HT-29 (cell line): ENCODE measurements around the gene PEX10. TPM values are rescaled to one million over a fixed set of nuclear protein-coding genes. Genes with fewer than 3 reads are reported as not detected.
"Not testable (repeated sequence)": the region's sequence is repeated elsewhere in the genome, so short reads cannot be mapped to it uniquely, and the experiment has no call there.

ENCODE experiments used
- DNase-seq: peaks from one replicate; pipeline ENCODE4 v3.0.0-alpha.2; 2015; ENCODE audit warnings: low spot score
- total RNA-seq: library from RNA; depleted of rRNA; stranded (reverse); fragments of >200 nt; shearing (Covaris generic); gene quantifications from 2 replicates; pipeline ENCODE4 v1.2.3, GENCODE V29; 2014

PEX10 gene
- total RNA-seq, 1 experiment from 2014 or later, result 72.2 TPM

DNA sequence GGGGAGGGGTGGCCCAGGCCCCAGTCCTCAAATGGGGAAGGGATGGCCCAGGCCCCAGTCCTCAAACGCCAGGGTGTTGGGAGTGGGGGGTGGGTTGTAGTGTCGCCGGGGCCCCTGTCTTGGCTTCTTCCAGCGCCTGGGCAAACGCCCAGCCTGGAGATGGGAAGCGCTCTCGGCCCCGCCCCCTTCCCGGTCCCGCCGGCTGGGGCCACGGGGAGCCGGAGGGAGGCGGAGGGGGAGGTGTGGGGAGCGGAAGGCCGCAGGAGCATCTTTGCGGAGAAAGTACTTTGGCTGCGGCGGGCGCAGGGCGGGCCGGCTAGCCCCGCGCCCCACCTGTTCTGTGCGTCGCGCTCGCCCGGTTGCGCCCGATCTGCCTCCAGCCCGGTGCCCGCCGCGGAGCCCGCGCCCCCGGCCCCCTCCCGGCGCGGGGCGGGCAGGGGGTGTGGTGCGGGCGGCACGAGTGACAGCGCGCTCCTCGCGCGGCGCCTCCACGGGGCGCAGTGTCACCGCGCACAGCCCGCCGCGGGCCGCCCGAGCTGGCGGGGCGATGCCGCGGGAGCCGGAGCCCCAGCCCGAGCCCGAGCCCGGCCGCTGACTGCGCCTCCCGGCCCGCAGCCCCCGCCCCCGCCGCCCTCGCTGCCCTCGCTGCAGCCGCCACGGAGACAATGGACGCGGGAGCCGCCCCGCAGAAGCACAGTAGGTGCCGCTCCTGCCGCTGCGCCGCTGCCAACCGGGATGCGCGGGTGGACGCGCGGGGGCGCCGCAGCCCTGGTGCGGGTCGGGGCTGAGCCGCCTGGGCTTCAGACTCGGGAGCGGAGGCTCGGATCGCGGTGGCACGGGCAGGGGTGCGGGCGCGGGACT, 31.1 kb upstream of the PEX10 start:
- DNase-seq, result no peak

DNA sequence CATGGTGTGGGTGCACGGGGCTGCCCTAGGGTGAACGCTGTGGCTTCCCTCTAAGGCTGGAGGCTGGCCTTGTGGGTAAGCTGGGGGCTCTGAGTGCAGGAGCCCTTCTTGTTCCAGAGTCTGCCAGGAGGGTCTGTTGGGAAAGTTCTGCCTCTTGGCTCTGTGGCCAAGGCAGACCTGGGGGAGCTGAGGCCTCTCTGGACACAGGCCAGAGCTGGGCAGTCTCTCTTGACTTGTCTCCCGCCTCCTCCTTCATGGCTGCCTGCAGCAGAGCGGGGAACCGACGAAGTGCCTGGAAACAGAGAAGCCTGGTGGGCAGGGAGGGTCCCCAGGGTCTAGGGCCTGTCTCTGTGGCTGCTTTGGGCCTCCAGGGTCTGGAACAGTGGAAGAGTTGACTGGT, 30.3 kb upstream of the PEX10 start:
- no peak for DNase-seq

DNA sequence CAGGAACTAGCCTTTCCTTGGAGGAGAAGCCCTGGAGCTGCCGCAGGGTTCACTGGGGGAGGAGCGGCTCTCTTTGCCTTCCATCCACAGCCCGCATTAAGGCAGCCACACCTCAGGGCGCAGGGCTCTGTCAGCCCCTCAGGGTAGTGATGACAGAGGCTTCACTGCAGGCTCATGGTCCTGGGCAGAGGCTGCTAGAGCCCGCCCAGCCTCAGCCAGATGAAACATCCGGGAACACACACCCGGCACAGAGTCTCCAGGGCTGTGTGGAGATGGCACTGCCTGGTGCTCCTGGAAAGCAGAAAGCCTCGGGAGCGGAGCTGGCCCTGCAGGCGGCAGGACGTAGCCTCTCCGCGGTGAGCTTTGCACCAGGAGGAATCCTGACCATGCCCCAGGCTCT, 29.4 kb upstream of the PEX10 start:
- DNase-seq, result no peak

DNA sequence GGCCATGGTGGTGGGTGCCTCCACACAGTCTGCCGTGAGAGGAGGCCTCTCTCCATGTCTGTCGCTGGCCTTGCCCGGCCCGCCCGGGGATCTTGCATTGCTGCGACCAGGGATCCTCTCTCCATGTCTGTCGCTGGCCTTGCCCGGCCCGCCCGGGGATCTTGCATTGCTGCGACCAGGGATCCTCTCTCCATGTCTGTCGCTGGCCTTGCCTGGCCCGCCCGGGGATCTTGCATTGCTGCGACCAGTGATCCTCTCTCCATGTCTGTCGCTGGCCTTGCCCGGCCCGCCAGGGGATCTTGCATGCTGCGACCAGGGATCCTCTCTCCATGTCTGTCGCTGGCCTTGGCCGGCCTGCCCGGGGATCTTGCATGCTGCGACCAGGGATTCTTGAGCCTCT, 28.0 kb upstream of the PEX10 start:
- DNase-seq, result not testable (repeated sequence)

DNA sequence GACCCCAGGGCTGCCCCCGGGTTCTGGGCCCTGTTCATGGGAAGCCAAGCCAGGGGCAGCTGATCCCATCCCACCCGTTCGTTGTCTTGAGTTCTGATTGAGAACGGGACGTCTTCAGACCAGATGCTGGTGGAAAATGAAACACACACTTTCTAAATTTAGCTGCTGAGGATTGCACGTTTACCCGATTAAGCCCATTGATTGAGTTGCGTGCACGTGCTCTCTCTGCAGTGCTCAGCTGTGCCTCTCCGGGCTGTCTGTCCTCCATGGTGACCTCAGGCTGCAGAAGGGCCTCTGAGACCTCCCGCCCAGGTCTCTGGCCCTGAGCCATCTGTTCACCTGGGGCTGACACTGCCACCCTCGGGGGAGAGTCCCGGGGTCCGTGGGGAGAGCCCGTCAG, 27.0 kb upstream of the PEX10 start:
- no peak for DNase-seq

DNA sequence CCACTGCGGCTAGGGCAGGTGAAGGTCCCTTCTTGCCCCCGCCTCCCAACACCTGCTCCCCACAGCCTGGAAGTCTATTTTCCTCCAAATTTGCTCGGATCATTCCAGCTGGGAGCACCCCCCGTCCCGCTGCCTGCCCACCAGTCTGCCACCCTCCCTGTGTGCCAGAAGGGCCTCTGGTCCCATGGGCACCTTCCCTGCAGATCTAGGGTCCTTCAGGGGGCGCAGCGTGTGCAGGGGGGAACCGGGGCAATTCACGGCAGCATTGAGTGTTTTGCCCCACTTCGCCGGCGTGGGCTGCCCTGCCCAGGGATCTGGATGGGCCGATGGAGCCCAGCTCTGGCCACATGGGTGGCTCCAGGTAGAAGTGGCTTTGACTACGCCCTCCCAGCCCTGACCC, 26.3 kb upstream of the PEX10 start:
- DNase-seq, result no peak

DNA sequence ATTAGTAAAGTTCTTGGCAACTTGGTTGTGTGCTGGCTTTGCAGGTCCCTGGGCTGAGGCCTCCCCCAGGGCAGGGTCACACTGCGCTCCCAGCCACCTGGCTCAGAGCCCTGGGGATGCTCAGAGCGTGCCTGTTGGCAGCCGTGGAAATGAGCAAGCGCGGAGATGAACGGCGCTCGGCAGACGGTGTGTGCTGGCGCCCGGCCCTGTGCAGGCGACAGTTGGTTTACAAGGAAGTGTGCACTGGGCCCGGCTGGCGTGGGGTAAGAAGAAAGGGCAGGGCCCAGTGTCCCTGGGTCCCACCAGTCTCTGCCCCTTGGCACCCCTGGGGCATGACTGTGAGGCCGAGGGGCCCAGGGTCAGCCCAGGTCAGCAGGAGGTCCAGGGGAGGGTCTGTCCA, 25.7 kb upstream of the PEX10 start:
- DNase-seq, result no peak

DNA sequence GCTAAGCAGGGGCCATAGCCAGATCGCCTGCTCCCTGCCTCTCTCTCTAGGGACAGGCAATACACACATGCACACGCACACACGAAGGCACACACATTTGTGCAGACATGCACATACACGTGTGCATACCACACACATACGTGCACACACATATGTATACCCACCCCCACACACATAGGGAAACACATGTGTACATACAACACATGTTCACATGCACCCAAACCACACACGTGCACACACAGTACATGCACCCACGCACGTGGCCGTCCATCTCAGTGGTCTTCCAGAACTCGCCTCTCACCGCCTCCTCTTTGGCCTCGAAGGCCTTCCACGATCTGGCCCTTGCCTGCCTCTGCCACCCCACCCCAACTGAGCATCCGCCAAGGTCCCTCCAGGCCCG, 25.3 kb upstream of the PEX10 start:
- DNase-seq, result no peak

DNA sequence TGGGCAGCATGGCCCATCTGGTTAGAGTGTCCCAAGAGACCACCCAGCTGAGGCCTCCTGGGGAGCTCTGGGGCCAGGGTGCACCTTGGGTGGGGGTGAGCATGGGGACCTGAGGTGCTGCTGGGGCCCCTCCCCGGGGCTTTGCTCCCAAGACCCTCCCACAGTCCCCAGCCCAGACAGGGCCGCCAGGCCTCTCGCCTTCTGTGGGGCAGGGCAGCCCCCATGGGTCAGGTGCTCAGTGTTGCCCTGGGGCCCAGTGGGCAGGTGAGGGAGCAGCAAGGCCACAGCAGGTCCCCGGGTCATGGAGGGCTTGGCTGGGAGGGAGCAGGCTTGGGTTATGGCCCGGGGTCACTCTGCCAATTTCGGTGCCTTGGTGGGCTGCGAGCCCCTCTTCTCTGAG, 24.5 kb upstream of the PEX10 start:
- DNase-seq, result no peak

DNA sequence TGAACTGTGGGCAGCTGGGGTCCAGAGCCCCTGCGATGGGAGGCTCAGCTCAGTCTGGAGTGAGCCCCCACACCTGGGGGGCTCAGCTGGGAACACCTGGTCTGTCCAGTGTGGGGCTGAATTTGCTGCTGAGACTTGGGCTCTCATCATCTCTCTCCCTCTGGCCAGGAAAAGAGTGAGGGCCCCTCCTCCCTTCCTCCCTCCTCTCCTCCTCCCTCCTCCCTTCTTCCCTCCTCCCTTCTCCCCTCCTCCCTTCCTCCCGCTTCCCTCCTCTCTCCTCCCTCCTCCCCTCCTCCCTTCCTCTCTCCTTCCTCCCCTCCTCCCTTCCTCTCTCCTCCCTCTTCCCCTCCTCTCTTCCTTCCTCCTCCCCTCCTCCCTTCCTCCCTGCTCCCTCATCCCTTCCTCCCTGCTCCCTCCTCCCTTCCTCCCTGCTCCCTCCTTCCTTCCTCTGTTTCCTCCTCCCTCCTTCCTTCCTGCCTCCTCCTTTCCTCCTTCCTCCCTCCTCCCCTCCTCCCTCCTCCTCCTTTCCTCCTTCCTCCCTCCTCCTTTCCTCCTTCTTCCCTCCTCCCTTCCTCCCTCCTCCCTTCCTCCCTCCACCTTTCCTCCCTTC, 23.5 kb upstream of the PEX10 start:
- no peak for DNase-seq

DNA sequence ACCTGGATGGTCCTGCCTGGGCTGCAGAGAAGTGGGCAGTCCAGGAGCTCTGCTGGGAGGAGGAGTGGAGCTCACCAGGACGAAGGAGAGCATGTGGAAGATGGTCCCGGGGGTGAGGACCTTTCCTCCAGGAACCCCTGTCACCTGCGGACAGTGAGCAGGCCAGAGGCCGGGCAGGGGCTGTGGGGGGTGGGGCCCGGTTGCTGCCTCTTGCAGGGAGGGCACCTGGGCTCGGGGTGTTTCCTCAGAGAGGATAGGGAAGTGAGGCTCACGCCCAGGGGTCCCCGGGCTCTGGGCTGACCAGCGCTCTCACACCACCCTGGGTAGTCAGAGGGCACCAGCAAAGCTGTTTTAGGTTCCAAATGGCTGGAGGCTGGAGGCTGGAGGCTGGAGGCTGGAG, 22.7 kb upstream of the PEX10 start:
- DNase-seq, result no peak

DNA sequence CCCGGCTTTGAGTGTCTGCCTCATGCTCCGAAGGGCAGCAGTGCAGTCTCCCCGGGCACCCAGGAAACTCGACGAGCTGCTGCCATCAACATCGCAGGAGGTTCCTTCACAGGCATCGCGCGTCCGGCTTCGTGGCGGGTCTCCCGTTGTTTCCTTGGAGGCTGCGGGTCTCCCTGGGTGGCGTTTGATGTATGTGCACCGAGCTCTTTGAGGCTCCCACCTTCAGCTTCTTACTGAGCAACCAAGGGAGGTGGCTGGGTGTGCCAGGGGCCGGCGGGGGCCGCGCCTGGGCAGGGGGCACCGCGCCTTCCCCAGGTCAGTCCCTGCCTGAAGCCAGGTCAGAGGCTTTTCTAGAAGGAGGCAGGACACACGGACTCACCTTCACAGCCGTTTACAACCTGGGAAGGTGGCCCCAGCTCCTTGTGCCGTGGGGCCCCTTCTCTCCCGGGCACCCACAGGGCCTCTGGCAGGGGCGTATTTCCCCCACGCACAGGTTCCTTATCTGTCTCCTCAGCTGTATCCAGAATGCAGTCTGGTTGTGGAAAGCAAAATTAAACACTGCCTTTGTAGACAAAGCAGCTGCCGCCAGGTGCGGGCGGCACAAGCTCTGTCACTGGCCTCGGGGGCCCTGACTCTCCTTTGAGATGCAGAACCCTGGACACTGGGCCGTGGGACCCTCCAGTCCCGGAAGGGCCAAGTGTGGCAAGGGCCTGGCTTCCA, 21.7 kb upstream of the PEX10 start:
- no peak for DNase-seq

DNA sequence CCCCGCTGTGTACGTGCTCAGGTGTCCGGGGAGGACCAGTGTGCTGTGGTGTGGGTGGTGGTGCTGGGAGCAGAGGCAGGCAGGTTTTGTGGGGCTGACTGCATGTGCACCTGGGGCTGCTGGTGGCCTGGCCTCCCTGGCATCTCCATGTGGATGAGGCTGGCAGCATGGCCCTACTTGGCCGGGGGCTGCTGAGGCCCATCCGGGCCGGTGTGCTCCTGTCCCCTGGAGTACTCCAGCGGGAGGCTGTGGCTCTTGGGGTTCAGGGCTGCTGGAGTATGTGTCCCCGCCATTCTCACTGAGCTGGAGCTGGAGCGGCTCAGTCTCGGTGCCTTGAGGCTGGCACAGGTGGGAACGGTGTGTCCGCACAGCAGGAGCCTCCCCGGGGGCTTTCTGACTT, 20.8 kb upstream of the PEX10 start:
- DNase-seq, result no peak

DNA sequence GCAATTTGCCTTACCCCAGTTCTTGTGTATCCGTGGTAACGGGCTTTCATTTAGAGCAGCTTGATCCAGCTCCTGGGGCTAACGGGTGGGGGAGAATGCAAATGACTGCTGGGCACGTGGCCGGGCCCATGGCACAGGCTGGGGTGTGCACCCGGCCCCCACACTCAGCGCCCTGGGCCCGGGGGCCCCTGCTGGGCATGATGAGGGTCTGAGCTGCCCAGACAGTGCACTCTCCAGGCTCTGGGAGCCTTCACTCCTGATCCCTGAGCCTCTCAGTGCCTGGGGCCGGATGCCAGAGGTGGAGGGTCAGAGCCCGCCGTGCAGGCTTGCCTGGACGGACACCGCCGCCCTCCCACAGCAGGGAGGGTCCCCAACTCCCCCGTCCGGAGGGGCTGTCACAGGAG, 20.1 kb upstream of the PEX10 start:
- DNase-seq, result no peak

DNA sequence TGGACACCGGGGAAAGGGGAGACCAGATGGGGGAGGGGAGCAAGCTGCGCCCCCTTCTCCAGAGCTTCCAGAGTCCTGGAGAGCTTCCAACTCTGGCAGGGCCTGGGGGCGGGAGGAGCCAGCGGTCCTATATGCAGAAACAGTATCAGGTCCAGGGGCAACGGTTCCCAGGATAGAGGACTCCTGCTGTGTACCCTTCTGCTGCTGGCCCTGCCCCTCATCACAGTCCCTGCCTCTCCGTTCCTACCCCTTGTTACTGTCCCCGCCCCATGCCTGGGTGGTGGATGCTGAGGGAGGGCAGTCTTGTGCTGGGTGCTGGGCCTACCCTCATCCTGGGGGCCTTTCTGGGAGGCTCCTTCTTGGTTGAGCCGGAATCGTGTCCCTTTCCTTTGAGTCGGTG, 19.2 kb upstream of the PEX10 start:
- DNase-seq, result no peak

DNA sequence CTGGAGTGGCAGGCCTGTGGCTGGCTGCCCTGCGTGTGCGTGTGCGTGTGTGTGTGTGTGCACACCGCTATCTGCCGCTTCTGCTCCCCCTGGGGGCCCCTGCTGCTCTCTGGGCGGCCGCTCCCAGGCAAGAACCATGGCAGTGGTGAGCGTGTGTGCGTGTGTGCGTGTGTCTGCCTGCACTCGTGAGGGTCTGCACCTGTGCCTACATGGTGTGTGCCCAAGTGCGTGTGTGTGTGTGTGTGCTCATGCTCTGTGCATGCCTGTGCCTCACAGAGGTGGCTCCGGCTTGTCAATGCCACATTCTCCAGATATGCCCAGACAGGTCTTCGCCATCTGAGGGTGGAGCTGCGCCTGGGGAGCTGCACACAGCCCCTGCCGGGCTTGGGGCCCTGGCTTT, 18.7 kb upstream of the PEX10 start:
- no peak for DNase-seq

DNA sequence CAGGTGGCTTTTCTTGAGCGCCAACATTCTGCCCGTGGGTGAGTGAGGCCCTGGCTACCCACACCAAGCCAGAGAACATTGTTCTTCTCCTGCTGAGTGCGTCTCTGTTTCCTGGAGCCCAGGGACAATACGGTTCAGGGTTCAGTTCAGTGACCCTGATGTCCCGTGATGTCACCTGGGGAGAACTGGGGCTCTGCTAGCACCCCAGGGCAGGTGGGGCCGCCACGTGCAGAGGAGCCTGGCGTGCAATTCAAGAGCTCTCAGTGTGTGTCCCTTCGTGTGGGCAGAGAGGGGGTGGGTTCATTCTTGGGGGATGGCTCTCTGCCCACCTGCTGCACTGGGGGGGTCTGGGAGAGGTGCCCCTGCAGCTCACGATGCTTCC, 18.2 kb upstream of the PEX10 start:
- no peak for DNase-seq

DNA sequence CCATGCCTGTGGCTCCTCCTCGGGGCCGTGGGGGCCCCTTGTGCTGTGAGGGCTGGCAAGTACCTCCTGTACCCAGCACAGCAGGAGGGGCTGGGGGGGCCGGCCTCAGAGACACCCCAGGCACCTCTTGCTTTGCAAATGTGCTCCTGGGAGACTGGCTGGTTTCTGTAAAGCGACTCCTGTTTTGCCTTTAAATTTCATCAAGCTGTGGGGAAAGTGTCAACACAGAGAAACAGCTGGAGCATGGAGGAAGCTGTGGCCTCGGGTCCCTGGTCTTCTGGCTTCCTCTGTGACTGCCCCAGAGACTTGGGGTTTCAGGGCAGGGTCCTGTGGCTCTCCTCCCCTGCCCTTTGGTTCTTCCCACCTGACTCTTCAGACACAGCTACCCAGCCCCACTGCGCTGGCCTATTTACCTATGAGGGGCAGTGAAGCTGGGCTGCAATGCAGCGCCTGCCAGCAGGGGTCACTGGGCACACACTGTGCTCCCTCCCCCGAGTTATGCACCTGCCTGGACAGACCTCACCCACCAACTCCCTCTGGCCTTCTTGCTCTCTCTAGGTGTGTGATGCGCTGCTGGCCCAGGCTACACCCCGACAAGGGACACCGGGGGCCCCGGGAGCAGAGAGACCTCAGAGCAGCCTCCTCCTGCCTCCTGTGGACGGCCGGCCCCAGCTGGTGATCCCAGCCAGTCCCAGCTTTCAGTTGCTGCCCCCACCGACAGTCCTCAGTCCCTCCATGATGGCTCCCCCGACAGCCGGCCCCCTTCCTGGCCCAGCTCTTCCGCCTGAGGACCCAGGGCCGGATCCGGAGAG, 17.6 kb upstream of the PEX10 start:
- DNase-seq, result peak; percentile 42

DNA sequence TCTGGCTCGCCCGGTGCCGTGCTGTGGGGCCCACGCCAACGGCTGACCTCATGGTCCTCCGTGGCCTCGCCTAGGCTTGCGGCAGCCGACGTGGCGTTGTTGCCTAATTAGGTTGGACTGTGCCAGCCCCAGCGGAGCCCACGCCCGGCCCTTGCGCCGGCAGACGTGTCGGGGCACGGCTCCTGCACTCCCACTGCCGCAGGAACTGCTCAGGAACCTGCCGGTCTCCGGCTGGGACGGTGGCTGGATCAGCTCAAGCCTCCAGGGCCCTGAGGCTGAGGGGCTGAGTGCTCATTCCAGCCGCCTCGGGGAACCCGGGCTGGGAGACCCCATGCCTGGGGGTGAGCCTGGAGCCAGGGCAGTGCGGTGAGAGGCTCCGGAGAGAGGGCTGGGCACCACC, 16.1 kb upstream of the PEX10 start:
- no peak for DNase-seq

DNA sequence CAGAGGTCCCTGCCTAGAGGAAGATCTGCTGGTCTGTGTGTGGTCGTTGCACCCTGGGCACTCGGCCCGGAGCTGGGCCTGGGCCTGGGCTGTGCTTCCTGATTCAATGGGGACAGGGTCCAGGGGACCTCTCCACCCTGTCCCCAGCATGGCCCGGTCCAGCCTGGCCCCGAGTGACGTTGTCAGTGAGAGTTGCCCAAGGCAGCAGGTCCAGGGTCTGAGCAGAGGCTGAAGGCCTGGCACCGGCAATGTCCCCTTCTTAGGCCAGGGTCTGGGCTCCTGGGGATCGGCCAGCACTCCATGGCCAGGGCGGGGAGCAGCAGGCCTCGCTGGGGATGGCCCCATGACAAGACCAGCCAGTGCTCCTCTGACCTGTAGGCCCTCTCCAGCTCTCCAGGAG, 15.6 kb upstream of the PEX10 start:
- no peak for DNase-seq

DNA sequence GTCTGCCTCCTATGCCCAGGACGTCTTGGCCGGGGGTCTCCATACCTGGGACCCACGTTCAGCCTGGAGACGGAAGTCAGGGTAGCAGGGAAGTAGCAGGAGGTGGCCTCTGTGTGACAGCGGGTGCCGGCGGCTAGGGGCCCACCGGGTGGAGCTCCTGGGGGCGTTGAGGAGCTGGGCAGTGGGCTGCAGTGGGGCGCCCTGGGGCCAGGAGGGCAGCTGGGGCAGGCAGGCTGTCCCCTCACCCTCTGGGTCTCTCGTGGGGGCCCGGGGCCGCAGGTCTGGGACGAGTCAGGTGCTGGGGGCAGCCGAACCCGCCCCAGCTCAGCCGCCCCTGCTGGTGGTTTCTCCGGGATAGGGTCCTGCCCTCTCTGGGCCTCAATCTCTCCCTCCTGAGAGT, 14.7 kb upstream of the PEX10 start:
- no peak for DNase-seq

DNA sequence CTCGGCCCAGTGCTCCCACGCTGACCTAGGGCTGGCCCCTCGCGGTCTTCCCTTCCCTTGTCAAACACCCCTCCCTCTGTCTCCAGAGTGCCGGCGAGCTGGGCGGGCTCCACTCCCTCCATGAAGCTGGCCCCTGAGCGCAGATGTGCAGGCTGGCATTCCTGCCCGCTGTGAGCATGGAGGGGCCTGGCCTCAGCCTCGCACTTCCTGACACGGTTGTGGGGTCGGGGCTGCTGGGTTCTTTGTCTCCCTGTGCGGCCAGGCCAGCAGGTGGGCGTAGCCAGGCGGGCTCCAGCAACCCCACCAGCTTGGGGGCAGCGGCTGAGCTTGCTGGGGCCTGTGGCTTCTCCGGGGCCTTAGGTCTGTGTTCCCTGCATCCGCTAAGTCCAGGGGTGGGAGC, 14.2 kb upstream of the PEX10 start:
- no peak for DNase-seq
